Gastrocnemius medialis (tissue), 4 donors: Measurements from ENCODE around the gene GPR63. TPM values are rescaled to one million over a fixed set of nuclear protein-coding genes. Genes with fewer than 3 reads are reported as not detected.

ENCODE experiments used
- ATAC-seq, 2 donors: fragments of 150-250 bp; one replicate each; pipeline ENCODE4 v1.9.1; 2016
- DNase-seq, 2 donors: peaks; one replicate each; pipeline ENCODE4 v3.0.0-alpha.2; 2019
- H3K27ac ChIP-seq, 4 donors: fragments of 200-600 bp; sonication (generic); 1 replicate in 1 of 4; 2 replicates in 3 of 4; pipeline ENCODE4 v1.5.1; 2016 to 2018; ENCODE audit warnings: mild to moderate bottlenecking in 2 of 4, moderate library complexity in 1 of 4
- H3K27me3 ChIP-seq, 3 donors: fragments of 200-600 bp; sonication (generic) in 2 of 3; 1 replicate in 1 of 3; 2 replicates in 2 of 3; pipeline versions ENCODE4 v1.5.1 to v1.6.0; 2016 to 2019; ENCODE audit warnings: mild to moderate bottlenecking in 1 of 3, moderate library complexity in 1 of 3
- H3K36me3 ChIP-seq, 2 donors: fragments of 200-600 bp; sonication (generic) in 1 of 2; one replicate each; pipeline ENCODE4 v1.5.1; 2017 to 2018
- H3K4me1 ChIP-seq, 2 donors: fragments of 200-600 bp; sonication (generic) in 1 of 2; one replicate each; pipeline ENCODE4 v1.5.1; 2016 to 2017; ENCODE audit warnings: mild to moderate bottlenecking in 2 of 2
- H3K4me3 ChIP-seq, 4 donors: fragments of 200-600 bp; sonication (generic) in 3 of 4; 1 replicate in 1 of 4; 2 replicates in 3 of 4; pipeline ENCODE4 v1.5.1; 2016 to 2019; ENCODE audit warnings: mild to moderate bottlenecking in 2 of 4
- H3K9me3 ChIP-seq, 3 donors: fragments of 200-600 bp; sonication (generic) in 2 of 3; 1 replicate in 1 of 3; 2 replicates in 2 of 3; pipeline ENCODE4 v1.5.1; 2016 to 2019
- POLR2A ChIP-seq, 2 donors: fragments of 450-650 bp; IDR thresholded peaks; one replicate each; pipeline ENCODE4 v1.6.1; 2017; ENCODE audit warnings: antibody characterized with exemption in 2 of 2, mild to moderate bottlenecking in 2 of 2, moderate library complexity in 2 of 2
- in situ Hi-C, 4 donors: fragments of 200-750 bp; cut with MboI; loops; one replicate each; pipeline versions ENCODE4 v1.15.0 to v1.8.0; 2017; ENCODE audit warnings: low sequenced_read_pairs in 4 of 4
- intact Hi-C: fragments of 100-400 bp; cut with DNase I; formaldehyde crosslinking; loops from one replicate; pipeline ENCODE4 v1.15.1; 2023; ENCODE audit warnings: low total_unique reads
- total RNA-seq, 4 donors: library from RNA; depleted of rRNA; stranded (reverse); fragments of >200 nt; gene quantifications; one replicate each; pipeline versions ENCODE4 v1.1.0 to v1.2.3, GENCODE V29; 2016
- TF ChIP-seq, protein P1 (sequence below), 5 experiments: fragments of 450-650 bp in 3 of 5; fragments of 200-600 bp in 2 of 5; sonication (generic) in 2 of 5; IDR thresholded peaks in 4 of 5; conservative IDR thresholded peaks in 1 of 5; 1 replicate in 4 of 5; 2 replicates in 1 of 5; pipeline ENCODE4 v1.5.1; 2016 to 2019; ENCODE audit warnings: antibody characterized with exemption in 5 of 5, mild to moderate bottlenecking in 3 of 5, moderate library complexity in 3 of 5

GPR63 gene
- total RNA-seq, 4 donors from 2014 or later: 0.07 to 0.16 (median 0.10) TPM; not detected in 1

DNA sequence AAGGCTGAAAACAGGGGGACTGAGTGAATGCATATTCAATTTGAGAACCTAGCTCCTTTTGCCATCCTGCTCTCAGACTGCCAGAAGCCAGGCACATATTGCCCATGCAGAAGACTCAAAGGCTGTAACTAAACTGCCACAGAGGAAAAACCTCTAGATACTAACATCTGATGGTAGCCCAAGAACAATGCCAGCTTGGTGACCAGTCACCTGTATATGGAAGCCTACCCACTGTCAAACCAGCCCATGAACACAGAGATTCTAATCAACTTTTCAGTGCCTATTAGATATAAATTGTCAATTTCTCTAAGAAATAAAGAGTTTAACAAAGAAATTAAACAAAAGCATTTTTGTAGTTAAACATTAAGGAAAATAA lies 34.2 kb downstream of the GPR63 start:
- in situ Hi-C loops: no loop called here
- no peaks in the 10 kb centered on the region for H3K27me3 ChIP-seq
- intact Hi-C loops: no loop called here
- no peaks in the 10 kb centered on the region for H3K36me3 ChIP-seq
- no peak overlapping the region for H3K27ac ChIP-seq
- DNase-seq (no peak), ATAC-seq (no peak)
- TF ChIP-seq POLR2A (IDR thresholded peaks at IDR 0.05): no peak
- TF ChIP-seq, protein P1, sequence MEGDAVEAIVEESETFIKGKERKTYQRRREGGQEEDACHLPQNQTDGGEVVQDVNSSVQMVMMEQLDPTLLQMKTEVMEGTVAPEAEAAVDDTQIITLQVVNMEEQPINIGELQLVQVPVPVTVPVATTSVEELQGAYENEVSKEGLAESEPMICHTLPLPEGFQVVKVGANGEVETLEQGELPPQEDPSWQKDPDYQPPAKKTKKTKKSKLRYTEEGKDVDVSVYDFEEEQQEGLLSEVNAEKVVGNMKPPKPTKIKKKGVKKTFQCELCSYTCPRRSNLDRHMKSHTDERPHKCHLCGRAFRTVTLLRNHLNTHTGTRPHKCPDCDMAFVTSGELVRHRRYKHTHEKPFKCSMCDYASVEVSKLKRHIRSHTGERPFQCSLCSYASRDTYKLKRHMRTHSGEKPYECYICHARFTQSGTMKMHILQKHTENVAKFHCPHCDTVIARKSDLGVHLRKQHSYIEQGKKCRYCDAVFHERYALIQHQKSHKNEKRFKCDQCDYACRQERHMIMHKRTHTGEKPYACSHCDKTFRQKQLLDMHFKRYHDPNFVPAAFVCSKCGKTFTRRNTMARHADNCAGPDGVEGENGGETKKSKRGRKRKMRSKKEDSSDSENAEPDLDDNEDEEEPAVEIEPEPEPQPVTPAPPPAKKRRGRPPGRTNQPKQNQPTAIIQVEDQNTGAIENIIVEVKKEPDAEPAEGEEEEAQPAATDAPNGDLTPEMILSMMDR (IDR thresholded peaks at IDR 0.05 in 4 of 5, conservative IDR thresholded peaks at IDR 0.05 in 1 of 5): no peak
- H3K9me3 ChIP-seq: no peaks in the 10 kb centered on the region
- H3K4me1 ChIP-seq: no peaks in the 10 kb centered on the region
- no peak overlapping the region for H3K4me3 ChIP-seq

DNA sequence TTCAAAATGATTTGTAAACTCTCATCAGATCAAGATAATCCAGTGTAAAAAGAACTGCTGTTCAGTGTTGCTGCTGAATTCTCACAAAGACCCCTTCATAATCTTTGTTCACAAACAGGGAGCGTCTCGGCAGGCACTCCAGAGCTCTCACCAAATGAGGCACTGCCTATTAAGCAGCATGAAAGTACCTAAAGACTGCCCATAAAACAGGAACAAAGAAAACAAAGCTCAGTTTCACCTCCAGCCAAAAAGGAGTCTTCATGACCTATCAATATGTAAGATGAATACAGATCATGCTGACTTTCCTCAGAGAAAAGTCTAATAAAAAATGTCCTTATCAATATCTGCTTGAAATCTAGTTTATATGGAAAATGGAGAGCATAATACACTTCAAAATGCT lies 41.8 kb downstream of the GPR63 start:
- in situ Hi-C loops (no loop called here), intact Hi-C loops (no loop called here)
- H3K27me3 ChIP-seq: no peaks in the 10 kb centered on the region
- DNase-seq (no peak), ATAC-seq (no peak)
- no peak for TF ChIP-seq POLR2A (IDR thresholded peaks at IDR 0.05)
- TF ChIP-seq, protein P1 (IDR thresholded peaks at IDR 0.05 in 4 of 5, conservative IDR thresholded peaks at IDR 0.05 in 1 of 5): no peak
- H3K9me3 ChIP-seq: no peaks in the 10 kb centered on the region
- no peaks in the 10 kb centered on the region for H3K36me3 ChIP-seq
- no peak overlapping the region for H3K27ac ChIP-seq
- no peak overlapping the region for H3K4me3 ChIP-seq
- H3K4me1 ChIP-seq: no peaks in the 10 kb centered on the region

DNA sequence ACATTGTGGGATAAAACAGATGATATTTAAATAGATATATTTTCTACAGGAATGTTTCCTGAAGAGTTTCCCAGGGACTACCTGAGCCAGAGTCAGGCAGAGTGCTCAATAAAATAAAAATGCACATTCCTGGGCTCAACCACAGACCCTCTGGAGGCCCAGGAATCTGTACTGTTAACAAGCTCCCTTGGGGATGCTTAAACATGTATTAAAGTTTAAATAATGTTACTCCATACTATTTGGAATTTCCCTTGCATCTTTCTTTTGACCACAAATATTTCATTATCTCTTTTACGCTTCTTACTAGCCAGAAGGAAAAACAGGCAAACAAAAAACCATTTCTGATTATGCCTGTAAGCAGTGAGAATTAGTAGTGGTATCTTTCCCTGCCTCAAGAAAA lies 42.3 kb downstream of the GPR63 start:
- in situ Hi-C loops: no loop called here
- Histone ChIP-seq H3K4me3 (no peak overlapping the region), H3K27ac (no peak overlapping the region), H3K4me1 (no peaks in the 10 kb centered on the region), H3K27me3 (no peaks in the 10 kb centered on the region), H3K9me3 (no peaks in the 10 kb centered on the region), H3K36me3 (no peaks in the 10 kb centered on the region)
- no peak for DNase-seq
- intact Hi-C loops: no loop called here
- no peak for ATAC-seq
- no peak for TF ChIP-seq POLR2A (IDR thresholded peaks at IDR 0.05)
- TF ChIP-seq, protein P1 (IDR thresholded peaks at IDR 0.05 in 4 of 5, conservative IDR thresholded peaks at IDR 0.05 in 1 of 5): no peak

DNA sequence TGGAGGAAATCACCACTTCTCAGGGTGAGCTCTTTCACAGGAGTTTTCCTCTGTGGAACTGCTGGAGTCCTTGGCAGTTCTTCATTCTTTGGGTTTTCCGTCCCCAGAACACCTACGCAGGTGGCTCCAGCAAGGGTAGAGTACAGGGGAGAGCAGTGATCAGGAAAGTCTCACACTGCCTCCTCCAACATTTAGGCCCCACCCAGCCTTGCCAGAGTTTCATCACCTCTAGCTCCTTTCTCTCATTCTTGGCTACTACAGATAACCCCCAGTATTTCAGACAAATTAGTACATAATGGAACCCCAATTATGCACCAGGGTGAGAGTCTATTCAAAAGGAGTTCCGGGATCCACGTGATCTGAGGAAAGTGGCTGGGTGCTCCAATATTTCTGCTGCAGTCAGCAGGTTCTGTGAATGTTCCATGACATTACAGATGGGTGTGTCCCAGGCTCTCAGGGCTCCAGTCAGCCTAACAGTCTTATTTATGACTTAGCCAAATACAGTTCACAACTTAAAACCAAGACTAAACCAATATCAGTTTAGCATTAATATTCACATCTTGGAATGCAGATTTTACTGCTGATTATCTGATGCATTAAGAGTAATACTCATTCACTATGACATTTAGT lies 44.6 kb downstream of the GPR63 start:
- intact Hi-C loops: no loop called here
- no peak for ATAC-seq

More for the DNA sequence above, 44.6 kb downstream of the GPR63 start:
- H3K36me3 ChIP-seq: no peaks in the 10 kb centered on the region
- no peak overlapping the region for H3K4me3 ChIP-seq
- H3K27me3 ChIP-seq: no peaks in the 10 kb centered on the region
- TF ChIP-seq POLR2A (IDR thresholded peaks at IDR 0.05): no peak
- TF ChIP-seq, protein P1 (IDR thresholded peaks at IDR 0.05 in 4 of 5, conservative IDR thresholded peaks at IDR 0.05 in 1 of 5): no peak
- no peak overlapping the region for H3K27ac ChIP-seq
- H3K4me1 ChIP-seq: no peaks in the 10 kb centered on the region
- in situ Hi-C loops: no loop called here
- no peaks in the 10 kb centered on the region for H3K9me3 ChIP-seq
- DNase-seq: no peak
